AG04450 (cell line): Measurements from ENCODE around the gene PTGIR. TPM values are rescaled to one million over a fixed set of nuclear protein-coding genes. Genes with fewer than 3 reads are reported as not detected.

Experiments
- CTCF ChIA-PET: fragments of 300-600, 350-600 bp; formaldehyde crosslinking; extraction: SDS; loops from one replicate; lab custom pipeline; 2022; ENCODE audit warnings: antibody characterized with exemption, inconsistent platforms; lab: Charles Lee
- POLR2A ChIA-PET: fragments of 350-600 bp; formaldehyde crosslinking; extraction: SDS; loops from one replicate; lab custom pipeline; 2021; ENCODE audit warnings: antibody characterized with exemption, inconsistent platforms; lab: Yijun Ruan, JAX
- DNase-seq: peaks from one replicate; pipeline ENCODE4 v3.0.0-alpha.2; 2011; ENCODE audit warnings: low read depth, low spot score
- H3K27ac ChIP-seq: one replicate; pipeline ENCODE4 v1.5.1; 2012; ENCODE audit warnings: low read depth, low read length, control low read depth
- H3K27me3 ChIP-seq: one replicate; pipeline ENCODE4 v1.6.0; 2012; ENCODE audit warnings: low read length; ENCODE audit not compliant: control insufficient read depth, insufficient read depth
- H3K4me3 ChIP-seq: 2 replicates; pipeline ENCODE4 v1.5.1; 2011; ENCODE audit warnings: mild to moderate bottlenecking, low read depth, low read length, control low read depth
- H3K9me3 ChIP-seq: 2 replicates; pipeline ENCODE4 v1.5.1; 2012; ENCODE audit warnings: low read length; ENCODE audit not compliant: control insufficient read depth, insufficient read depth
- CTCF ChIP-seq: IDR thresholded peaks from 2 replicates; pipeline ENCODE4 v1.5.1; 2011; ENCODE audit warnings: low read depth, low read length, control low read depth, inconsistent platforms
- polyA plus RNA-seq: library from polyadenylated mRNA; depleted of rRNA; stranded (reverse); fragments of >200 nt; gene quantifications from 2 replicates; pipeline ENCODE4 v1.2.3, GENCODE V29; 2011

The PTGIR gene
- polyA plus RNA-seq, 1 experiment: 2.4 TPM

GRCh38 chr19:46648961-46649960, 24.4 kb upstream of the PTGIR start:
- CTCF ChIA-PET: no interaction called here
- POLR2A ChIA-PET: no interaction called here

GRCh38 chr19:46648060-46648960, 23.4 kb upstream of the PTGIR start:
- peaks cover 17% of the 10 kb centered on the region for H3K9me3 ChIP-seq
- CTCF ChIA-PET: interaction anchor here (0.6 kb wide), 1 partner anchor 112 kb away, joined by 3 read pairs; no protein-coding TSS in a partner anchor
- no peak for DNase-seq
- no peak overlapping the region for H3K27ac ChIP-seq
- H3K27me3 ChIP-seq: peaks cover 3% of the 10 kb centered on the region
- POLR2A ChIA-PET: no interaction called here
- no peak overlapping the region for H3K4me3 ChIP-seq
- TF ChIP-seq CTCF: no peak

More at GRCh38 chr19:46648961-46649960, 24.4 kb upstream of the PTGIR start:
- Histone ChIP-seq H3K27me3 (peaks cover 3% of the 10 kb centered on the region), H3K4me3 (no peak overlapping the region), H3K27ac (no peak overlapping the region), H3K9me3 (peaks cover 17% of the 10 kb centered on the region)
- no peak for TF ChIP-seq CTCF
- DNase-seq: no peak

GRCh38 chr19:46646402-46646801, 21.5 kb upstream of the PTGIR start:
- no peak for DNase-seq
- H3K27me3 ChIP-seq: peaks cover 3% of the 10 kb centered on the region
- H3K9me3 ChIP-seq: peaks cover 17% of the 10 kb centered on the region
- ChIA-PET CTCF (interaction anchor here (0.6 kb wide), 1 partner anchor 104 kb away, joined by 3 read pairs; no protein-coding TSS in a partner anchor), POLR2A (no interaction called here)
- TF ChIP-seq CTCF: no peak
- no peak overlapping the region for H3K27ac ChIP-seq
- no peak overlapping the region for H3K4me3 ChIP-seq

- Histone ChIP-seq H3K9me3 (peaks cover 17% of the 10 kb centered on the region), H3K4me3 (no peak overlapping the region), H3K27ac (no peak overlapping the region), H3K27me3 (peaks cover 3% of the 10 kb centered on the region)
- ChIA-PET CTCF (no interaction called here), POLR2A (no interaction called here)
- no peak for DNase-seq
- TF ChIP-seq CTCF: no peak
These were observed 19.8 kb upstream of the PTGIR start for GRCh38 chr19:46644720-46645119.
